IMR-90 (cell line): ENCODE data around the gene IGSF10. TPM values are rescaled to one million over a fixed set of nuclear protein-coding genes. Genes with fewer than 3 reads are reported as not detected.
"Not testable (repeated sequence)": the region's sequence is repeated elsewhere in the genome, so short reads cannot be mapped to it uniquely, and the experiment has no call there.

ENCODE experiments used
- ATAC-seq: fragments of 200-7000 bp; cut with Tn5 transposase; 2 replicates; pipeline ENCODE4 v1.9.1; 2020; ENCODE audit warnings: low read depth, mild to moderate bottlenecking, moderate library complexity
- BruUV-seq: library from RNA; stranded (reverse); fragments of 400-500 nt; replicated peaks from 2 replicates; lab custom pipeline; 2021; lab: Mats Ljungman, UMichigan
- CTCF ChIA-PET: fragments of 300-600 bp; formaldehyde crosslinking; extraction: SDS; loops from one replicate; lab custom pipeline; 2021; ENCODE audit warnings: antibody characterized with exemption; lab: Yijun Ruan, JAX
- POLR2A ChIA-PET: fragments of 300-600 bp; sonication (Branson Sonifier 250); formaldehyde crosslinking; loops from one replicate; lab custom pipeline; 2022; ENCODE audit warnings: antibody characterized with exemption; ENCODE audit not compliant: unreplicated experiment; lab: Charles Lee
- DNase-seq: peaks from one replicate; pipeline ENCODE4 v3.0.0; 2013
- H2AFZ ChIP-seq: replicated peaks from 2 replicates; pipeline ENCODE3; 2013; ENCODE audit warnings: low read length, mild to moderate bottlenecking; ENCODE audit not compliant: poor library complexity
- H2AK5ac ChIP-seq: 2 replicates; pipeline ENCODE4 v1.6.1; 2013; ENCODE audit warnings: low read depth, low read length, inconsistent platforms
- H2AK9ac ChIP-seq: replicated peaks from 2 replicates; pipeline ENCODE3; 2013; ENCODE audit warnings: mild to moderate bottlenecking, low read depth, low read length, moderate library complexity; ENCODE audit not compliant: poor library complexity
- H2BK120ac ChIP-seq: 2 replicates; pipeline ENCODE4 v1.6.1; 2013; ENCODE audit warnings: low read depth, low read length, inconsistent platforms
- H2BK15ac ChIP-seq: 3 replicates; pipeline ENCODE4 v1.6.1; 2013; ENCODE audit warnings: low read depth, low read length, inconsistent platforms
- H2BK20ac ChIP-seq: 2 replicates; pipeline ENCODE4 v1.6.1; 2013; ENCODE audit warnings: low read depth, mild to moderate bottlenecking, inconsistent platforms, low read length, moderate library complexity
- H2BK5ac ChIP-seq: 2 replicates; pipeline ENCODE4 v1.6.1; 2013; ENCODE audit warnings: mild to moderate bottlenecking, low read depth, low read length, inconsistent platforms; ENCODE audit not compliant: poor library complexity, severe bottlenecking
- H3K14ac ChIP-seq: replicated peaks from 2 replicates; pipeline ENCODE4 v1.6.1; 2013; ENCODE audit warnings: low read depth, low read length, inconsistent platforms
- H3K18ac ChIP-seq: 2 replicates; pipeline ENCODE4 v1.6.1; 2013; ENCODE audit warnings: low read depth, low read length, control low read depth
- H3K23ac ChIP-seq: 2 replicates; pipeline ENCODE4 v1.6.1; 2013; ENCODE audit warnings: low read depth, low read length, inconsistent platforms
- H3K27ac ChIP-seq: 2 replicates; pipeline ENCODE4 v1.5.1; 2013; ENCODE audit warnings: mild to moderate bottlenecking, control low read depth, low read length; ENCODE audit not compliant: insufficient read depth
- H3K27me3 ChIP-seq: 2 replicates; pipeline ENCODE4 v1.6.1; 2013; ENCODE audit warnings: low read length; ENCODE audit not compliant: control insufficient read depth, insufficient read depth
- H3K36me3 ChIP-seq: 2 replicates; pipeline ENCODE4 v1.6.1; 2013; ENCODE audit warnings: low read length, mixed read lengths; ENCODE audit not compliant: control insufficient read depth, insufficient read depth
- H3K4ac ChIP-seq: 2 replicates; pipeline ENCODE4 v1.6.1; 2013; ENCODE audit warnings: low read depth, low read length, inconsistent platforms
- H3K4me1 ChIP-seq: 2 replicates; pipeline ENCODE4 v1.6.1; 2013; ENCODE audit warnings: low read length, mixed read lengths; ENCODE audit not compliant: control insufficient read depth, insufficient read depth
- H3K4me2 ChIP-seq: 2 replicates; pipeline ENCODE4 v1.6.1; 2013; ENCODE audit warnings: low read depth, mild to moderate bottlenecking, control low read depth, low read length, moderate library complexity
- H3K4me3 ChIP-seq: 2 replicates; pipeline ENCODE4 v1.5.1; 2013; ENCODE audit warnings: low read depth, mild to moderate bottlenecking, control low read depth, low read length, moderate library complexity; ENCODE audit not compliant: insufficient read depth
- H3K56ac ChIP-seq: 2 replicates; pipeline ENCODE4 v1.6.1; 2013; ENCODE audit warnings: low read length, inconsistent platforms; ENCODE audit not compliant: insufficient read depth; ENCODE audit errors: extremely low read depth
- H3K79me1 ChIP-seq, 2 experiments: 2 replicates each; pipeline ENCODE4 v1.6.1; 2013; ENCODE audit warnings: low read length in 2 of 2, inconsistent platforms in 1 of 2, low read depth in 1 of 2
- H3K9ac ChIP-seq: 2 replicates; pipeline ENCODE4 v1.6.1; 2013; ENCODE audit warnings: low read depth, low read length, control low read depth
- H3K9me1 ChIP-seq: 2 replicates; pipeline ENCODE4 v1.6.1; 2013; ENCODE audit warnings: low read length, inconsistent platforms; ENCODE audit not compliant: insufficient read depth
- H3K9me3 ChIP-seq: 2 replicates; pipeline ENCODE4 v1.6.1; 2013; ENCODE audit warnings: low read length; ENCODE audit not compliant: control insufficient read depth, insufficient read depth
- H4K20me1 ChIP-seq: 2 replicates; pipeline ENCODE4 v1.6.1; 2013; ENCODE audit warnings: low read length, inconsistent platforms; ENCODE audit not compliant: insufficient read depth
- H4K5ac ChIP-seq: 2 replicates; pipeline ENCODE4 v1.6.1; 2013; ENCODE audit warnings: mild to moderate bottlenecking, low read depth, low read length, control low read depth
- H4K8ac ChIP-seq, 2 experiments: 2 replicates each; pipeline ENCODE4 v1.6.1; 2013; ENCODE audit warnings: low read depth in 2 of 2, low read length in 2 of 2, control low read depth in 1 of 2, inconsistent platforms in 1 of 2
- H4K91ac ChIP-seq: 2 replicates; pipeline ENCODE4 v1.6.1; 2013; ENCODE audit warnings: low read depth, low read length, inconsistent platforms; ENCODE audit not compliant: insufficient read depth
- dilution Hi-C: fragments of 300-500 bp; cut with HindIII; formaldehyde crosslinking; loops from one replicate; pipeline ENCODE4 v1.14.3; 2018; ENCODE audit warnings: low sequenced_read_pairs; ENCODE audit not compliant: unreplicated experiment
- in situ Hi-C: fragments of 300-500 bp; cut with MboI; formaldehyde crosslinking; loops from 3 replicates; pipeline ENCODE4 v1.14.3; 2019; ENCODE audit warnings: low sequenced_read_pairs, inconsistent platforms, mixed read lengths
- intact Hi-C: fragments of 100-400 bp; cut with micrococcal nuclease; formaldehyde crosslinking; loops from 2 replicates; pipeline ENCODE4 v1.10.0; 2022
- polyA plus RNA-seq, 3 experiments: library from polyadenylated mRNA; depleted of rRNA; stranded (reverse); fragments of >200 nt; gene quantifications; 2 replicates each; pipeline ENCODE4 v1.2.3, GENCODE V29; 2012; ENCODE audit warnings: low replicate concordance in 1 of 3
- total RNA-seq: library from RNA; depleted of rRNA; stranded (reverse); fragments of >200 nt; gene quantifications from 2 replicates; pipeline ENCODE4 v1.2.3, GENCODE V29; 2012

Gene IGSF10
- total and polyA plus RNA-seq, 2 of the 4 experiments (the other 2 are of a cell fraction): under 0.01 to 0.07 TPM

DNA sequence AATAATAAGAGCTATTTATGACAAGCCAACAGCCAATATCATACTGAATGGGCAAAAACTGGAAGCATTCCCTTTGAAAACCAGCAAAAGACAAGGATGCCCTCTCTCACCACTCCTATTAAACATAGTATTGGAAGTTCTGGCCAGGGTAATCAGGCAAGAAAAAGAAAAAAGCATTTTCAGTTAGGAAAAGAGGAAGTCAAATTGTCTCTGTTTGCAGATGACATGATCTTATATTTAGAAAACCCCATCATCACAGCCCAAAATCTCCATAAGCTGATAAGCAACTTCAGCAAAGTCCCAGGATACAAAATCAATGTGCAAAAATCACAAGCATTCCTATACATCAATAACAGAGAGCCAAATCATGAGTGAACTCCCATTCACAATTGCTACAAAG is 27.0 kb upstream of the IGSF10 start:
- H4K5ac ChIP-seq, H3K9me1 ChIP-seq, H3K14ac ChIP-seq, H3K4me3 ChIP-seq, ATAC-seq, dilution Hi-C loops, H2BK5ac ChIP-seq, H2BK120ac ChIP-seq, POLR2A ChIA-PET, H2AK5ac ChIP-seq, H4K8ac ChIP-seq, H3K18ac ChIP-seq, H3K4ac ChIP-seq, BruUV-seq, H4K91ac ChIP-seq, DNase-seq, H3K36me3 ChIP-seq, H3K27ac ChIP-seq, H3K56ac ChIP-seq, intact Hi-C loops, H4K20me1 ChIP-seq, H3K9ac ChIP-seq, CTCF ChIA-PET, H3K79me1 ChIP-seq, H3K4me2 ChIP-seq, H3K27me3 ChIP-seq, H3K23ac ChIP-seq, H3K4me1 ChIP-seq, H2BK20ac ChIP-seq, in situ Hi-C loops, H2AFZ ChIP-seq, H3K9me3 ChIP-seq, H2BK15ac ChIP-seq, H2AK9ac ChIP-seq: not testable (repeated sequence)
